Activated T-cell treated with anti-CD3 and anti-CD28 coated beads, Interleukin-2, amount 50 U/mL, for 24 hours (primary cell): ENCODE data around the gene L3MBTL3.
"Not testable (repeated sequence)": the region's sequence is repeated elsewhere in the genome, so short reads cannot be mapped to it uniquely, and the experiment has no call there.

Experiments used
- DNase-seq: peaks from one replicate; pipeline ENCODE4 v3.0.0-alpha.2; 2020
- H3K27ac Mint-ChIP-seq: 2 replicates; pipeline ENCODE4 v1.8.0; 2020; ENCODE audit warnings: mild to moderate bottlenecking, mixed read lengths
- H3K27me3 Mint-ChIP-seq: 2 replicates; pipeline ENCODE4 v1.8.0; 2020; ENCODE audit warnings: mixed read lengths
- H3K36me3 Mint-ChIP-seq: 2 replicates; pipeline ENCODE4 v1.8.0; 2020; ENCODE audit warnings: low read depth, mixed read lengths
- H3K4me1 Mint-ChIP-seq: 2 replicates; pipeline ENCODE4 v1.8.0; 2020; ENCODE audit warnings: low read depth, mixed read lengths
- H3K4me3 Mint-ChIP-seq: 2 replicates; pipeline ENCODE4 v1.8.0; 2020; ENCODE audit warnings: mild to moderate bottlenecking, moderate library complexity, mixed read lengths
- H3K9me3 Mint-ChIP-seq: 2 replicates; pipeline ENCODE4 v1.8.0; 2020; ENCODE audit warnings: mixed read lengths

The L3MBTL3 gene

DNA sequence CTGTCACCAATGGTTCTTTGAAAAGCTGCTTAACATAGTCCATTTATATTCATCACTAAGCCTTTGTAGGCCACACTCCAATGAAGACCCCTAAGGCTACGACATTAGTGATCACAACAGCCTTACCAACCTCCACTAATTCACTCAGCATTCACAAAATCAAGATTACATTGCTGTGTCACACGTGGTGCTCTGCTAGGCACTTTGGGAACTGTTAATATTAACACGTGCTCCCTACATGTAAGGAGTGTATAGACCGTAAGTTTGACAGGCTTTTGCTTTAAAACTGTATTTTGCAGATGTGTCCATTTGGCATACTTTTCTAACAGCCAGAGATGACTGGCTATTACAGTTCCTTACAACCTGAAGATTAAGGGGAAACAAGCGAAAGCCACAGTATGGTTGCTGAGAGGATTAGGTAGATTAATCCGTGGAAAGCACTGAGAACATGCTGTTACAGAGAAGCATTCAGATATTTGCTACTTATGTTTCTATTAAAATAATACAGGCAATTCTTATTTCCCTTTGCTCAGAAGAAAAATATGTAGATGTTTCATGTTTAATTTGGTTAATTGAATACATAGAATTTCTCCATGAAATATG lies 134.6 kb downstream of the L3MBTL3 start:
- no peak overlapping the region for H3K27ac Mint-ChIP-seq
- DNase-seq = no peak
- H3K4me1 Mint-ChIP-seq = no peaks in the 10 kb centered on the region
- H3K4me3 Mint-ChIP-seq = no peak overlapping the region
- H3K27me3 Mint-ChIP-seq = no peaks in the 10 kb centered on the region
- peaks cover 22% of the 10 kb centered on the region for H3K36me3 Mint-ChIP-seq
- H3K9me3 Mint-ChIP-seq = no peaks in the 10 kb centered on the region

DNA sequence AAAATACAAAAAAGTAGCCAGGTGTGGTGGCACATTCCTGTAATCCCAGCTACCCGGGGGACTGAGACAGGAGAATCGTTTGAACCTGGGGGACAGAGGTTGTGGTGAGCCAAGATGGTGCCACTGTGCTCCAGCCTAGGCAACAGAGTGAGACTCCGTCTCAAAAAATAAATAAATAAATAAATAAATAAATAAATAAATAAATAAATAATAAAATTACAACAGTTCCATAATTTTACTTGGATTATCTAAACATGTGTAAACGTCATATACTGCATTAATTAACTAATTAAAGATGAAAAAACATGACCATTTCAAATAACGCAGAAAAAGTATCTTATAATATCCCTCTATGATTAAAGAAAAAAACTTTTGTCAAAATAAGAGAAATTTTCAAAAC lies 138.5 kb downstream of the L3MBTL3 start:
- Mint-ChIP-seq H3K9me3 (peaks cover 12% of the 10 kb centered on the region), H3K4me1 (peaks cover 5% of the 10 kb centered on the region), H3K36me3 (peaks cover 24% of the 10 kb centered on the region), H3K27ac (no peak overlapping the region), H3K27me3 (no peaks in the 10 kb centered on the region), H3K4me3 (no peak overlapping the region)
- DNase-seq = no peak

DNA sequence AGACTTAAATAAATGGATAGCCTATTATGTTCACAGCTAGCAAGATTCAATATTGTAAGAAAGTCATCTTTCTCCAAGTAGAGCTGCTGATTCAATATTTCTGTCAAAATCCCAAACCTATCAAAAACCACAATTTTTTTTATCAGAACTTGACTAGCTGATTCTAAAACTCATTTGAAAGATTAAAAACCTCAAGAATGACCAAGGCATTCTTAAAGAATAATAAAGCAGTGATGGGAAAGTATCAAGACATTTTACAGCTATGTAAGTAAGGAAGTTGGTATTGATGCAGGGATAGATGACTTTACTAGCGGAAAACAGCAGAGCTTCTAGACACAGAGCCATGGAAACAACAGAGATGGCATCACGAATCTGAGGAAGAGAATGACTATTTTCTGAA lies 139.7 kb downstream of the L3MBTL3 start:
- H3K4me3 Mint-ChIP-seq = no peak overlapping the region
- DNase-seq = no peak
- peaks cover 6% of the 10 kb centered on the region for H3K4me1 Mint-ChIP-seq
- H3K36me3 Mint-ChIP-seq = peaks cover 25% of the 10 kb centered on the region
- H3K9me3 Mint-ChIP-seq = peaks cover 12% of the 10 kb centered on the region
- H3K27ac Mint-ChIP-seq = no peak overlapping the region
- no peaks in the 10 kb centered on the region for H3K27me3 Mint-ChIP-seq

DNA sequence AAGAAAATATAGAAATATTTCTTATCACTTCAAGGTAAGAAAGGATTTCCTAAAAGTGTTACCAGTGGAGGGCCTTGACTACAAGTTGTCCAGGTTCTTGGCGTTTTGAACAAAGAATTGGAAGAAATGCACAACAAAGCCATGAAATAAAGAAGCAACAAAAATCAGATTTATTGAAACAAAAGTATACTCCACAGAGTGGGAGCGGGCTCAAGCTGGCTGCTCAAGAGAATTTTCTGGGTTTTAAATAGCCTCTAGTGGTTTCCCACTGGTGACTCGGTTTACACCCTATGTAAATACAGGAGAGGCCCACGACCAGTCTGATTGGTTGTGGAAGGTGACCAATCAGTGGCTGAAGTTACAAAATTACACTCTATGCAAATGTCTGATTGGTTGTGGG lies 140.2 kb downstream of the L3MBTL3 start:
- no peaks in the 10 kb centered on the region for H3K27me3 Mint-ChIP-seq
- H3K4me3 Mint-ChIP-seq = no peak overlapping the region
- peaks cover 6% of the 10 kb centered on the region for H3K4me1 Mint-ChIP-seq
- peaks cover 25% of the 10 kb centered on the region for H3K36me3 Mint-ChIP-seq
- peaks cover 12% of the 10 kb centered on the region for H3K9me3 Mint-ChIP-seq
- DNase-seq = no peak
- H3K27ac Mint-ChIP-seq = no peak overlapping the region

GRCh38 chr6:130159956-130160355 lies 141.6 kb downstream of the L3MBTL3 start:
- Mint-ChIP-seq H3K4me1 (peaks cover 10% of the 10 kb centered on the region), H3K9me3 (peaks cover 14% of the 10 kb centered on the region), H3K36me3 (peaks cover 29% of the 10 kb centered on the region), H3K27me3 (no peaks in the 10 kb centered on the region), H3K4me3 (no peak overlapping the region), H3K27ac (no peak overlapping the region)
- DNase-seq = no peak

GRCh38 chr6:130161683-130162404 lies 143.5 kb downstream of the L3MBTL3 start:
- H3K27me3 Mint-ChIP-seq = no peaks in the 10 kb centered on the region
- H3K36me3 Mint-ChIP-seq = peaks cover 36% of the 10 kb centered on the region
- H3K27ac Mint-ChIP-seq = peak overlapping the region; percentile 1
- peaks cover 16% of the 10 kb centered on the region for H3K4me1 Mint-ChIP-seq
- no peak for DNase-seq
- peaks cover 17% of the 10 kb centered on the region for H3K9me3 Mint-ChIP-seq
- H3K4me3 Mint-ChIP-seq = no peak overlapping the region

GRCh38 chr6:130162421-130162820 lies 144.0 kb downstream of the L3MBTL3 start:
- no peak overlapping the region for H3K27ac Mint-ChIP-seq
- peaks cover 17% of the 10 kb centered on the region for H3K9me3 Mint-ChIP-seq
- peaks cover 16% of the 10 kb centered on the region for H3K4me1 Mint-ChIP-seq
- no peaks in the 10 kb centered on the region for H3K27me3 Mint-ChIP-seq
- DNase-seq = no peak
- H3K36me3 Mint-ChIP-seq = peaks cover 36% of the 10 kb centered on the region
- H3K4me3 Mint-ChIP-seq = no peak overlapping the region

- DNase-seq = no peak
- H3K9me3 Mint-ChIP-seq = peaks cover 17% of the 10 kb centered on the region
- H3K4me3 Mint-ChIP-seq = no peak overlapping the region
- peaks cover 16% of the 10 kb centered on the region for H3K4me1 Mint-ChIP-seq
- H3K36me3 Mint-ChIP-seq = peaks cover 36% of the 10 kb centered on the region
- no peaks in the 10 kb centered on the region for H3K27me3 Mint-ChIP-seq
- H3K27ac Mint-ChIP-seq = no peak overlapping the region
Measured at GRCh38 chr6:130163266-130163665, 144.9 kb downstream of the L3MBTL3 start.

GRCh38 chr6:130164251-130164650 lies 145.9 kb downstream of the L3MBTL3 start:
- H3K36me3 Mint-ChIP-seq = peaks cover 28% of the 10 kb centered on the region
- no peak for DNase-seq
- peaks cover 16% of the 10 kb centered on the region for H3K4me1 Mint-ChIP-seq
- no peak overlapping the region for H3K27ac Mint-ChIP-seq
- peaks cover 10% of the 10 kb centered on the region for H3K9me3 Mint-ChIP-seq
- H3K4me3 Mint-ChIP-seq = no peak overlapping the region
- H3K27me3 Mint-ChIP-seq = no peaks in the 10 kb centered on the region

- Mint-ChIP-seq H3K27me3 (no peaks in the 10 kb centered on the region), H3K4me3 (no peak overlapping the region), H3K9me3 (peaks cover 23% of the 10 kb centered on the region), H3K4me1 (peaks cover 10% of the 10 kb centered on the region), H3K27ac (no peak overlapping the region), H3K36me3 (peaks cover 23% of the 10 kb centered on the region)
- DNase-seq = no peak
Measured at GRCh38 chr6:130167655-130168054, 149.3 kb downstream of the L3MBTL3 start.

DNA sequence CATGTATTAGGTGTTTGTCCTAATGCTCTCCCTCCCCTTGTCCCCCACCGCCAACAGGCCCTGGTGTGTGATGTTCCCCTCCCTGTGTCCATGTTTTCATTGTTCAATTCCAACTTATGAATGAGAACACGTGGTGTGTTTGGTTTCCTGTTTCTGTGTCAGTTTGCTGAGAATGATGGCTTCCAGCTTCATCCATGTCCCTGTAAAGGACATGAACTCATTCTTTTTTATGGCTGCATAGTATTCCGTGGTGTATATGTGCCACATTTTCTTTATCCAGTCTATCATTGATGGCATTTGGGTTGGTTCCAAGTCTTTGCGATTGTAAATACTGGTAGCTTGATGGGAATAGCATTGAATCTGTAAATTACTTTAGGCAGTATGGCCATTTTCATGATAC lies 151.8 kb downstream of the L3MBTL3 start:
- H3K27ac Mint-ChIP-seq, H3K4me1 Mint-ChIP-seq, H3K27me3 Mint-ChIP-seq, DNase-seq, H3K4me3 Mint-ChIP-seq: not testable (repeated sequence)
- Mint-ChIP-seq H3K36me3 (peaks cover 27% of the 10 kb centered on the region), H3K9me3 (peaks cover 24% of the 10 kb centered on the region)

DNA sequence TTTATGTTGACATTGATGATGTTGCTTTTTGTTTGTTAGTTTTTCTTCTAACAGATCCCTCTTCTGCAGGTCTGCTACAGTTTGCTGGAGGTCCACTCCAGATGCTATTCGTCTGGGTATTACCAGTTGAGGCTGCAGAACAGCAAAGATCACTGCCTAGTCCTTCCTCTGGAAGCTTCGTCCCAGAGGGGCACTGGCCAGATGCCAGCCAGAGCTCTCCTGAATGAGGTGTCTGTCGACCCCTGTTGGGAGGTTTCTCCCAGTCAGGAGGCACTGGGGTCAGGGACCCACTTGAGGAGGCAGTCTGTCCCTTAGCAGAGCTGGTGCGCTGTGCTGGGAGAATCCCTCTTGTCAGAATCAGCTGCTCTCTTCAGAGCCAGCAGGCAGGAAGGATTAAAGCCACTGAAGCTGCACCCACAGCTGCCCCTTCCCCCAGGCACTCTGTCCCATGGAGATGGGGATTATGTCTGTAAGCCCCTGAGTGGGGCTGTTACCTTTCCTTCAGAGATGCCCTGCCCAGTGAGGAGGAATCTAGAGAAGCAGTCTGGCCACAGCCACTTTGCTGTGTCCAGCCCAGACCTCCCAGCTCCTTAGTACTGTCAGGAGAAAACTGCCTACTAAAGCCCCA lies 155.1 kb downstream of the L3MBTL3 start:
- H3K4me3 Mint-ChIP-seq, DNase-seq, H3K27ac Mint-ChIP-seq, H3K27me3 Mint-ChIP-seq: not testable (repeated sequence)
- Mint-ChIP-seq H3K4me1 (peaks cover 10% of the 10 kb centered on the region), H3K9me3 (peaks cover 22% of the 10 kb centered on the region), H3K36me3 (peaks cover 24% of the 10 kb centered on the region)

DNA sequence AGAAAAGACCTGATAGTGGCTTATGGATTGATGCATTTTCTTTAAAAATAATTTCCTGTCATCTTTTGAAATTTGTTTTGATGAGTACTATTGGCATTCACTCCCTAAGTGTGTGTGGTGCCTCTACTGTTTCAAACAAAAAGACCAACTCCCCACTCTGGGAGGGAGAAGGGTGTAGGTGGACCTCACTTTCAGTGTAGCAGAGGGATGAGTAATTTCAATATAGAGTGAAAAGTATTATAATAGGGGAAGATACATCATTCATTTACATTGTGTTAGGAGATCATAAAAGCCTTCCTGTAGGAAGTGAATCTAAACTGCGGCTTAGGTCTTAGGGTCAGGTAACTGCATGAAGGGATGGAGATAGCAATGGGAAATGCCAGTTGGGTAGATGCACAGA lies 158.0 kb downstream of the L3MBTL3 start:
- no peak overlapping the region for H3K27ac Mint-ChIP-seq
- peaks cover 12% of the 10 kb centered on the region for H3K9me3 Mint-ChIP-seq
- no peak for DNase-seq
- H3K4me1 Mint-ChIP-seq = peaks cover 13% of the 10 kb centered on the region
- H3K4me3 Mint-ChIP-seq = no peak overlapping the region
- H3K36me3 Mint-ChIP-seq = peaks cover 34% of the 10 kb centered on the region
- H3K27me3 Mint-ChIP-seq = no peaks in the 10 kb centered on the region

GRCh38 chr6:130178692-130179091 lies 160.3 kb downstream of the L3MBTL3 start:
- Mint-ChIP-seq H3K36me3 (peaks cover 27% of the 10 kb centered on the region), H3K4me3 (no peak overlapping the region), H3K27ac (no peak overlapping the region)

GRCh38 chr6:130182466-130182865 lies 164.1 kb downstream of the L3MBTL3 start:
- no peaks in the 10 kb centered on the region for H3K9me3 Mint-ChIP-seq
- H3K4me1 Mint-ChIP-seq = peaks cover 37% of the 10 kb centered on the region
- H3K36me3 Mint-ChIP-seq = peaks cover 17% of the 10 kb centered on the region
- H3K27ac Mint-ChIP-seq = no peak overlapping the region
- H3K4me3 Mint-ChIP-seq = no peak overlapping the region
- no peaks in the 10 kb centered on the region for H3K27me3 Mint-ChIP-seq
- DNase-seq = no peak

More at GRCh38 chr6:130178692-130179091, 160.3 kb downstream of the L3MBTL3 start:
- no peak for DNase-seq
- peaks cover 19% of the 10 kb centered on the region for H3K4me1 Mint-ChIP-seq
- no peaks in the 10 kb centered on the region for H3K27me3 Mint-ChIP-seq
- no peaks in the 10 kb centered on the region for H3K9me3 Mint-ChIP-seq
